Renal cortical epithelial cell (primary cell): ENCODE data around the gene RAP1GAP2. TPM values are rescaled to one million over a fixed set of nuclear protein-coding genes. Genes with fewer than 3 reads are reported as not detected.
"Not testable (repeated sequence)": the region's sequence is repeated elsewhere in the genome, so short reads cannot be mapped to it uniquely, and the experiment has no call there.

ENCODE experiments used
- DNase-seq: peaks from one replicate; pipeline ENCODE4 v3.0.0-alpha.2; 2011; ENCODE audit warnings: low read depth
- total RNA-seq: library from RNA; depleted of rRNA; stranded (reverse); fragments of >200 nt; gene quantifications from 2 replicates; pipeline ENCODE4 v1.2.3, GENCODE V29; 2014

Gene RAP1GAP2
- total RNA-seq, 1 donor from 2014 or later, result 15.9 TPM

DNA sequence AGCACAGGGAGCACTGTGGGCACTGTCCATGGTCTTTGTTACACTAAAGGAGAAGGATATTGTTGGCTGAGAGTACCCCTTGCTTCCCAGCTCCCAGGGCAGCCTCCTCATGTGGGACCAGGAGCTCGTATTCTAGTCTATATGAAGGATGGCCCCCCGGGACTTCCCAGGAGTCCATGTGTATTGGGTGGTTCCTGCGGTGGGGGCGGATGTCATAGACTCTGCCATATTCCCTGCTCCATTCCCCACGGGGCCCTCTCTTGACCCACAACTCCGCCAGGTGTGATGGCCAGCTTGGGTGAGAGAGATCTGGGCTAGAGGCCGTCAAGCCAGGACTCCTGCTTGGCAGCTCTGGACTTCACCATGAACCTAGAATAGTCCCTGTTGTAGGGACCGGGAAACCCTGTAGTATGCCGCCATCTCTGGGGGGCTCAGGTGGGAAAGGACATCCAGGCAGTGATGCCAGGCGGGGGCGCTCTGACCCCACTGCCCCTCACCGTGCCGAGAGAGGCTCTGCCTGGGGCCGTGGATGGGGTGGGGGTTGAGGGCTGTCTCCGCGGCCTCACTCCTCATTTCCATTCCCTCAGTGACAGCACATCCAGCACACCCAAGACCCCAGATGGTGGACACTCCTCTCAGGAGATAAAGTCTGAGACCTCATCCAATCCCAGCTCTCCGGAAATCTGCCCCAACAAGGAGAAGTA, 229.3 kb downstream of the RAP1GAP2 start:
- DNase-seq, result no peak

DNA sequence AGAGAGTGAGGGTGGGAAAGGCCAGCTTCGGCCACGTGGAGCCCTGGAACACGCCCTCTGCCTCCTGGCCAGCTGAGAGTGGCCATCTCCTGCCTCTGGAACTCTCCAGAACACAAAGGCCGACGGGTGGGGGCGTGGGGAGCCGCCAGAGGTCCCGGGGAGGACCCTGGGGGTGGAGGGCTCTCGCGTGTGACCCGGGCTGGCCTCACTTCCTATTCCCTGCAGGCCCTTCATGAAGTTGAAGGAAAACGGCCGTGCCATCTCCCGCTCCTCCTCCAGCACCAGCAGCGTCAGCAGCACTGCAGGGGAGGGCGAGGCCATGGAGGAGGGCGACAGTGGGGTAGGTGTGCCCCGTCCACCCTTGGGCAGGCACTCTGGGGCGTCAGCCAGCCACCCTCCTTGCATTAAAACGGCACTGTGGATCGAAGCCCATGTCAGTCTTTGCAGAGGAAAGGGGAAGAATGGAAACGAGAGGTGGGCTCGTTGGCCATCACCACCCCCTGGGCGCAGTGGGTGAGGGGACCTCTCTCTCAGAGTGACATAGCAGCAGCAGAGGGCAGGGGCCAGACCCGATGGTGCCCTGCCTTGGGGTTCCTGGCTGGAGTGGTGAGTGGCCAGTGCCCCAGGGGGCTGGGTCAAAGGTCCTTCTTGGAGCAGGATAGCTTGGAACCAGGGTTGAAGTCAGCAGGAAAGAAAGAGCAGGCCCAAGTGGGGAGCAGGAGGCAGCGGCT, 230.1 kb downstream of the RAP1GAP2 start:
- DNase-seq, result no peak

- DNase-seq, result no peak
These were observed 230.9 kb downstream of the RAP1GAP2 start for GRCh38 chr17:3026856-3027751.

GRCh38 chr17:3027786-3028532, 231.7 kb downstream of the RAP1GAP2 start:
- no peak for DNase-seq

DNA sequence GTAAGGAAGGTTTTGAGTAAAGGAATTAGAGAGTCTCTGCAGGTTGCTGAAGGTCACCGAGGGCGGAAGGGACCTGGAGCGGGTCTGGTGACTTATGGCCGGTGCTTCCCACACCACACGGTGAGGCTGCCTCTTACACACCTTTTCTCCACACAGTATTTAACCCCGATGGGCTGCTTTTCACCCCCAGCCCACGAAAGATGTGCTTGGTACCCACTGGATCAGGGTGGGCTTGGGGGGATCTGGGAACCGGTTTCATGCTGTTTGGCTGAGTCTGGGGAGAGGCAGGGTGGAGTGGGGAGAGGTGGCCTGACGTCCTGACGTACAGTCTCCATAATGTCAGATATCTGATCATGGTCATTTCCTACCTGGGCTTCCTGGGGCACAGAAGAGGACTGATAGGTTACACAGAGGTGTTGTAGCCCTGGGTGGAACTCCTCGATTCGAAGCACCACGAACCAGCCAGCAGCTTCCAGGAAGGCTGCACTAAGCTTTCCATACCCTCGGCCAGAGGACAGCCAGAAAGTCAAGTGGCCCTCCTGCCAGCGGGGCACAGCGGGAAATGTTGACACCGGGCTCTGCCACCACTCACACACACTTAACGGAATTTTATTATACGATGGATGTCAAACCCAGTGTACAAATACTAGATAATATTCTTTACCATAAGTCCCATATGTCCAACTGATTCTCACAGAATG, 233.1 kb downstream of the RAP1GAP2 start:
- no peak for DNase-seq

GRCh38 chr17:3030096-3030495, 233.9 kb downstream of the RAP1GAP2 start:
- peak; percentile 6 for DNase-seq

DNA sequence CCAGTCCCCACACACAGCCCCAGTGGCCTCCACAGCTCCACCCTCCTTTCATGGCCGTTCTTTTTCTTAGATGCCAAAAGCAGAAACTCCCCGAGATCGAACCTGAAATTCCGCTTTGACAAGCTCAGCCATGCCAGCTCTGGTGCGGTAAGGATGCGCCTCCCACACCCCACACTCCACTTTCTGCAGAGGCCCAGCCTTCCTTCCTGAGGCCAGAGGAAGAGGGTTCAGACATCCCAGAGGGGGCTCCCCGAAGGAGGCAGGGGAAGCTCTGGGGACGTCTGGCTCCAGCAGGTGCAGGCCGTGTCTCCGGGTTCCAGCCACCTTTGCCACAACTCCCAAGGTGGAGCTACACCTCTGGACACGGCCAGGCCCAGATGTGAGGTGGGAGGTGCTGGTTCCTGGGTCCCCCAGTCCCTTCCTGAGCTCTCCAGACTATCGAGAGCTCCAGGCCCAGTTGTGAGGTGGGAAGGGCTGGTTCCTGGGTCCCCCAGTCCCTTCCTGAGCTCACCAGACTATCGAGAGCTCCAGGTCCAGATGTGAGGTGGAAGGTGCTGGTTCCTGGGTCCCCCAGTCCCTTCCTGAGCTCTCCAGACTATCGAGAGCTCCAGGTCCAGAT, 234.7 kb downstream of the RAP1GAP2 start:
- not testable (repeated sequence) for DNase-seq

GRCh38 chr17:3032258-3033247, 236.3 kb downstream of the RAP1GAP2 start:
- no peak for DNase-seq

DNA sequence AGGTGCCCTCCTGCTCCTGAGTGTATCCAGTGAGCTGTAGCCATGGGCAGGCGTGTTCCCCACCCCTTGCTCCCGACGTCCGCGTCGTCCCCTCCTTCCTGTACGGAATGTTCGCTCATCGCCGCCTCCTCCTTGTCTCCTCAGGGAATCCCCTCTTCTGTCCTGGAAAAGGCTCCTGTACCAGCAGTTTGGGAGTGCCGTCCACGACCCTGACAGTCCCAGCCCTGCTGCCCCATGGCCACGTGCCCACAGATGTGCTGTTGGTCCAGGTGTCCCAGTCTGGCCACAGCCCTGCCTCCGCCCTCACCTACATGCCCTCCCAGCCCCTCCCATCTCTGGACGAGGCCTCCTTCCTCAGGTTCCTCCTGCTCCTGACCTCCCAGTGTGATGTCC, 237.0 kb downstream of the RAP1GAP2 start:
- no peak for DNase-seq

- DNase-seq, result no peak
These were observed 237.7 kb downstream of the RAP1GAP2 start for GRCh38 chr17:3033741-3034577.

GRCh38 chr17:3034578-3034920, 238.3 kb downstream of the RAP1GAP2 start:
- DNase-seq, result no peak

DNA sequence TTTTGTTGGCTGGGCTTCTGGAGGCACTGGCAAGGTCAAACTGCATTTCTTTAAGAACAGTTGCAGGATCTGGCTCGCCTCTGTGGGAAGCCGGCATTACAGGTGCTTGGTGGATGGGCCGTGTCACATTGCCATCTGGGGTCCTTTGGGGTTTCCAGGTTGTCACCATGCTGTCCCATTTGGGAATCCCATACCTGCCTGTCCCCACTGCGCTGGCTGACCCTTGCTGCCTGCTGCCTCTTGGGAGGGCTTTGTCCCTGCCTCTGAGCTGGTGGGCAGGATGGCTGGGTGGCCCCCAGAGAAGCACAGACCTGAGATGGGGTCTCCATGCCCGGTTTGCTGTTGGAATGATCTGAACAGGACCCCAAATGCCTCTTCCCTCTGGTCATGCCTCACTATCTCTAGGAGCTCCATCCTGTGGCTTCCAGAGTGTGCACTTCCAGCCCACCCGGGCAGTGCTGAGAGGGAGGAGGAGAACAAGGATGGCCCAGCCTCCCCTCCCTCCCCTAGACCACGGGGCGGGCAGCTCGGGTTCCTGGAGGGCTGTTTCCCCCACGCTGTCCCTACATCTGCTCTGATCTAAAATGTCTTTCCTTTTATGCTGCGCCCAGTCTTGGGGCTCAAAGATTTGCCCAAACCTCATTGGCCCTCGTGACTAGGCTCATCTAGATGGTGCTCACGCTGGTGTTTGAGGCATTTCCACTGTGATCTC, 239.2 kb downstream of the RAP1GAP2 start:
- DNase-seq, result no peak

- DNase-seq, result no peak
These were observed 239.7 kb downstream of the RAP1GAP2 start for GRCh38 chr17:3035968-3036280.

- DNase-seq, result no peak
These were observed 240.6 kb downstream of the RAP1GAP2 start for GRCh38 chr17:3036800-3037199.

GRCh38 chr17:3037259-3037658, 241.0 kb downstream of the RAP1GAP2 start:
- DNase-seq, result no peak

DNA sequence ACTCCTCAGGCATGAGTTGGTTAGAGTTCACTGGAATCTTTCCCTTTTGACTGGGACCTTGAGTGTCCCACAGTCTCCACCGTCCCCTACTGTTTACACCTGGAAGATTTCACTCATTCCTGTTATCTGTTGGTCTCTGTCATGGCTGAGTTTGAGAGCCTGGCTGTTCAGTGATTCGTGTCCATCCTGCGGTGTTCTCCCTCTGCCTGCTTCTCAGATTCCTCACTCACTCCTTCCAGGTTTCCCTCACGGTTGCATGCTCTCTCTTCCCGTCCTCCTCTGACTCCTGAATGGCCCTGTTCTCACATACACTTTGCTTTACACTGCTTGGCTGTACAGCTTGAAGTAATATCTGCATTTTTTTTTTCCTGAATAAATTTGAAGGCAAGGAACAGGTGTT, 242.7 kb downstream of the RAP1GAP2 start:
- peak; percentile 64 for DNase-seq

DNA sequence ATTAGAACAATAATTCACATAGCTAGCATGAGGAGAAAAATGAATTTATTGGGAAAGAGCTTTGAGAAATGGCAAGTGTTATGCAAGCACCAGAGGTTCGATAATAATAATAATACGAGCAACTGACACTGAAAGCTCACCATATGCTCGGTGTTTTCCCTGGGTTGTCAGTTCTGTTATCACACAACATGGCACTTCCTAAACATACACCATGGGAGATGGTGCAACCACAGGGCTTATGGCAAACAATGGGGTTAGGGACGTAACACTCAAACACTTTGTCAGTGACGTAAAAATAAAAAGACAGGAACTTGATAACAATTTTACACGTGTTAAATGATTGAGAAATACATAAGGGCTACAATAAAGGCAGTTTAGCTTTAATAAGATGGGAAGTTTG, 243.5 kb downstream of the RAP1GAP2 start:
- DNase-seq, result no peak

GRCh38 chr17:3040882-3041281, 244.6 kb downstream of the RAP1GAP2 start:
- no peak for DNase-seq
